Activated CD4-positive, alpha-beta T cell treated with anti-CD3 and anti-CD28 coated beads for 1 hour (primary cell): ENCODE data around the gene GOLGA8S.
"Not testable (repeated sequence)": the region's sequence is repeated elsewhere in the genome, so short reads cannot be mapped to it uniquely, and the experiment has no call there.

Experiments used
- DNase-seq: peaks from one replicate; pipeline ENCODE4 v3.0.0-alpha.2; 2020

GOLGA8S gene

GRCh38 chr15:23401627-23402026, 47.1 kb downstream of the GOLGA8S start:
- DNase-seq: no peak

- no peak for DNase-seq
These were observed 47.6 kb downstream of the GOLGA8S start for GRCh38 chr15:23402140-23402539.

GRCh38 chr15:23402544-23402943, 48.0 kb downstream of the GOLGA8S start:
- DNase-seq: no peak

- no peak for DNase-seq
These were observed 49.0 kb downstream of the GOLGA8S start for GRCh38 chr15:23403550-23403949.

GRCh38 chr15:23411841-23412240, 57.3 kb downstream of the GOLGA8S start:
- DNase-seq: no peak

- DNase-seq: not testable (repeated sequence)
These were observed 58.5 kb downstream of the GOLGA8S start for GRCh38 chr15:23412881-23413600.
